ENCODE data around the gene SLC44A5.

SLC44A5 gene

GRCh38 chr1:75582725-75583261 is 28.1 kb downstream of the SLC44A5 start:
- TF ChIP-seq CTCF (IDR thresholded peaks at IDR 0.05) = no peak

GRCh38 chr1:75579046-75579445 is 31.9 kb downstream of the SLC44A5 start:
- no peak for TF ChIP-seq CTCF (IDR thresholded peaks at IDR 0.05)

GRCh38 chr1:75575837-75576236 is 35.1 kb downstream of the SLC44A5 start:
- TF ChIP-seq CTCF (IDR thresholded peaks at IDR 0.05) = no peak

- TF ChIP-seq CTCF (IDR thresholded peaks at IDR 0.05) = no peak
Observed at GRCh38 chr1:75567191-75567590, 43.7 kb downstream of the SLC44A5 start.

- TF ChIP-seq CTCF (IDR thresholded peaks at IDR 0.05) = no peak
Observed at GRCh38 chr1:75559800-75560199, 51.1 kb downstream of the SLC44A5 start.

GRCh38 chr1:75559136-75559535 is 51.8 kb downstream of the SLC44A5 start:
- no peak for TF ChIP-seq CTCF (IDR thresholded peaks at IDR 0.05)

GRCh38 chr1:75554870-75555269 is 56.0 kb downstream of the SLC44A5 start:
- no peak for TF ChIP-seq CTCF (IDR thresholded peaks at IDR 0.05)

GRCh38 chr1:75554181-75554580 is 56.7 kb downstream of the SLC44A5 start:
- TF ChIP-seq CTCF (IDR thresholded peaks at IDR 0.05) = no peak

All from LNCAP (cell line).